GM11168 (cell line): ENCODE measurements around the gene SAFB2.
"Not testable (repeated sequence)": the region's sequence is repeated elsewhere in the genome, so short reads cannot be mapped to it uniquely, and the experiment has no call there.

Experiments
- in situ Hi-C: fragments of 300-500 bp; cut with MboI; formaldehyde crosslinking; loops from one replicate; pipeline ENCODE4 v1.12.0; 2022; ENCODE audit warnings: low sequenced_read_pairs; ENCODE audit not compliant: unreplicated experiment

The SAFB2 gene

GRCh38 chr19:5612891-5613865 lies 9.4 kb downstream of the SAFB2 start:
- in situ Hi-C loops = no loop called here

DNA sequence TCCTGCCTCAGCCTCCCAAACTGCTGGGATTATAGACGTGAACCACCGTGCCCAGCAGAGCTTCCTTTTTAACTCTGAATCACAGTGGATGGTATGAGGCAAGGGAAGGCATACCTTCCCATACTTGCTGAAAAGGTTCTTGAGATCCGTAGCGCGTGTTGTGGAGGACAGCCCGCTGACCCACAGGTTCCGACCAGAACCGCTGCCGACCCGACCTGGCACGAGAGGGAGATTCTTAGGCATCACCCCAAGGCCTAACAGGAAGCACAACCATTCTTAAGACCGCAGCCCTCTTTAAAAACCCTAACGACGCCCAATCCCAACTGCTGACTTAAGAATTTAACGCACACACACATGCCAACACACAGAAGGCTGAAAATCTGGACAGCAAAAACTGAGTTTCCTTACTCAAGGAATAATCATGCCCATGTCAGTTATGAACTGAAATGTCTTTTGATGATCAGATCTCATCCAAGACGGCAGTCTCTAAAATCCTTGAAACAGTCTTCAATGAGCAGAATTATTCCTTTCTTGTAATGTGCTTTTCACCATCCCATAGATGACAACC lies 12.6 kb downstream of the SAFB2 start:
- in situ Hi-C loops = no loop called here

DNA sequence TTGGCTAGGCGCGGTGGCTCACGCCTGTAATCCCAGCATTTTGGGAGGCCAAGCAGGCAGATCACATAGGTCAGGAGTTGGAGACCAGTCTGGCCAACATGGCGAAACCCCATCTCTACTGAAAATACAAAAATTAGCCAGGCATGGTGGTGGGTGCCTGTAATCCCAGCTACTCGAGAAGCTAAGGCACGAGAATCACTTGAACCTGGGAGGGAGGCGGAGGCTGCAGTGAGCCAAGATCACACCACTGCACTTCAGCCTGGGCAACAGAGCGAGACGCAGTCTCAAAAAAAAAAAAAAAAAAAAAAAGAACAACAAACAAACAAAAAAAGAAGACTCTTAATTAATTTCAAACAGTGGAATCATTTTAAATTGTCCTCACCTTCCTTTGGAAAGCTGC lies 13.8 kb downstream of the SAFB2 start:
- in situ Hi-C loops = not testable (repeated sequence)

- in situ Hi-C loops = no loop called here
Observed at GRCh38 chr19:5608291-5608690, 14.3 kb downstream of the SAFB2 start.

DNA sequence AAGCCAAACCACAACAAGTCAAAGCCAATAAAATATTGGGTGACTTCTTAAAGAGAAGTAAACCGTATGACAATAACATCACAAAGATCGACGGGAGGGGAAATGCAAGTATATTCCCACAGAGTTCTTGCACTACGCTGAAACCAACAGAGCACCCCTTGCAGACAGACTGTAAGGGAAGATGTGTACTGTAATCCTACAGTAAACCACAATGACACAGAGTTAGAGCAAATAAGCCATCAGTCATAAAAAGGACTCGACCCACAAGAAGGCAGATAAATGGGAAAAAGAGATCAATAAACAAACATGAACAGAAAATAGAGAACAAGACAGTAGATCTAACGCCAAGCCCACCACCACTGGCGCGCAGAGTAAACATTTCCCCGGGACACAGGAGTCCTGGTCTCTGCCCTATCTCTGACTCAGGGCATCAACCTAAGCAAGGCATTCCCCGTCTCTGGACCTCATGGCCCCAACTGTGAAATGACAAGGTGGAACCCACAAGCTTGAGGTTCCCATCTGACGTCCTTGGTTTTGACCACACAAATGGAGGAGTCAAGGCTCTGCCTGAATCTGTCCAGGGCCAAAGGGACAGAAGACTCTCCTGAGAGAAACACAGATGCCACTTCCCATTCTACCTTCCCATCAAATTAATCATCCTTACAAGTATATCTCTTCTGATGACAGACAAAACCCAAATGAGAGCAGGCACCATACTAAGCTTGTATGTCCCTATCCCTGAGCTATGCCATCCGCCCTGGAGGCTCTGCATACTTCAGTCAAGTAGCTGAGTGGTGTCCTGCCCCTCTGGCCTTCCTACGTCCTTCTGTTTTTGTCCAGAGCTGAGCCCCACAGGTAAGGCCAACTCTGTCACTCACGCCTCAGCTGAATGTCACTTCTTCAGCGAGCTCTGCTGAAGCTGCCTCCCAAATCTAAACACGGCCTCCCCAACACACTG lies 15.0 kb downstream of the SAFB2 start:
- in situ Hi-C loops = no loop called here

GRCh38 chr19:5605362-5605761 lies 17.2 kb downstream of the SAFB2 start:
- in situ Hi-C loops = no loop called here

- in situ Hi-C loops = no loop called here
Observed at GRCh38 chr19:5603626-5604025, 18.9 kb downstream of the SAFB2 start.

DNA sequence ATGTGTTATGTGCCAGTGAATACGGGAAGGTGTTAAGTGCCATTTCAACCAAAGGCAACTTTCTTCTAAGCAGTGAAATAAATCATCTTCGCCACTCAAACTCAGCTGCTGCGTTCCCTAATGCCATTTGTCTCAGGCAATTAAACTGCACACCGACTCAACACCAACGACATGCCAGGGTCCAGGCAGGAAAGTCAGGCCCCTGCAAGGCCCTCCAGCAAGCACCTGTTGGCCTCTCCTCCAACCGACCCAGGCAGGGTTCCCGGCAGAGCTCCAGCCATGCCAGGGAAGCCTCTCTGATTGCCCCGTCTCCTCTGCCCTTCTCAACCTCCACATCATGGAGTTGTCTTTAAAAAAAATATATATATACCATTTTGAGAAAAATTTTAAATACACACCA lies 21.8 kb downstream of the SAFB2 start:
- in situ Hi-C loops = no loop called here

GRCh38 chr19:5595745-5596144 lies 26.8 kb downstream of the SAFB2 start:
- in situ Hi-C loops = no loop called here

- in situ Hi-C loops = no loop called here
Observed at GRCh38 chr19:5595129-5595528, 27.4 kb downstream of the SAFB2 start.

DNA sequence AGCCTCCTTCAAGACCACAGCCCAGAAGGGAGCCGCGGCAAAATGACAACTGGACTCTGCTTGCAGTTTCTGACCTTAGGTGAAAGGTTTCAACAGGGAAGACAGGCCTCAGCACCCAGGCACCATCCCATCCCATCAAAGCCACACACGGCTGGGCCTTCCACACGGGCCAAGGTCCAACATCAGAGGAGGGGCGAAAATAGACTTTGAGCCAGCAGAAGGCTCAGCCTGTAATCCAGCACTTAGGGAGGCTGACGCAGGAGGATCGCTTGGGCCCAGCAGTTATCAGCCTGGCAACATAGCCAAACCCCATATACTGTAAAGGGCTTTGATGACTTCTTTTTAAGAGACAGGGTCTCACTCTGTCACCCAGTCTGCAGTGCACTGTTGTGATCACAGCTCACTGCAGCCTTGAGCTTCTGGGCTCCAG lies 28.0 kb downstream of the SAFB2 start:
- in situ Hi-C loops = no loop called here

DNA sequence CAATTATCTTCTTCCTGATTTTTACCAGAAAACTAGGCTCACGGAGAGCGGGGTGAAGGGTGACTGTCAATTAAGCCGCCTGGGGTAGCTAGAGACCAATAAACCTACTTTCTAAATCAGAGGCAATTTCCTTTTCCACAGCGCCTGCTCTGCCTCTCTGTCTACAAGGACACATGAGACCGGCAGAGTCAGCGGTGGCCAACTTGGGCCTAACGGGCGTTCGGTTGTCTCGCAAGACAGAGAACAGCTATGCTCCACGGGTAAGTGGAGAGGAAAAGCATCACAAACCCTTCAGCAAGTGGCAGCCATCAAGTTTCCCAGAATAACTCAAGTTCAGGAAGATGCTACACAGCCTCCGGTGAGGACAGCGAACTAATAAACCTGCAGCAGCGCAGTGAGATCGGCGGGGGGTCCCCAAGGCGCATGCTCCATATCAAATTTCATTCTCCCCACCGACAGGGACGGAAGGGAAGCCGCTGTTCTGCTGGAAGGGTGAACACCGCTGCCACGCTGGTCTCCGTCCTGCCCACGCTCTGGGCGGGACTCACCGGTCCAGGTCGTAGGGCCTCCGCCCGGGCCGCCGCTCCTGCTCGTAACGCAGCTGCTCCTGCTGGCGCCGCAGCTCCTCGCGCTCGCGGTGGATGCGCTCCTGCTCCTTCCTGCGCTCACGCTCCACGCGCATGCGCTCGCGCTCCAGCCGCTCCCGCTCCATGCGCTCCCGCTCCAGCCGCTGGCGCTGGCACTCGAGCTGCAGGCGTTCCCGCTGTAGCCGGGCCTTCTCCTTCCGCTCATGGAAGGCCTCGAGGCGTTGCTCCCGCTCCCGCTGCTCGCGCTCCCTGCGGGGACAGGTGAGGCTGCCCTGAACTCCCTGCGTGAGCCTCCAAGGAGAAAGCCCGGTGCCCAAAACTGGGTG lies 29.0 kb downstream of the SAFB2 start:
- in situ Hi-C loops = no loop called here

DNA sequence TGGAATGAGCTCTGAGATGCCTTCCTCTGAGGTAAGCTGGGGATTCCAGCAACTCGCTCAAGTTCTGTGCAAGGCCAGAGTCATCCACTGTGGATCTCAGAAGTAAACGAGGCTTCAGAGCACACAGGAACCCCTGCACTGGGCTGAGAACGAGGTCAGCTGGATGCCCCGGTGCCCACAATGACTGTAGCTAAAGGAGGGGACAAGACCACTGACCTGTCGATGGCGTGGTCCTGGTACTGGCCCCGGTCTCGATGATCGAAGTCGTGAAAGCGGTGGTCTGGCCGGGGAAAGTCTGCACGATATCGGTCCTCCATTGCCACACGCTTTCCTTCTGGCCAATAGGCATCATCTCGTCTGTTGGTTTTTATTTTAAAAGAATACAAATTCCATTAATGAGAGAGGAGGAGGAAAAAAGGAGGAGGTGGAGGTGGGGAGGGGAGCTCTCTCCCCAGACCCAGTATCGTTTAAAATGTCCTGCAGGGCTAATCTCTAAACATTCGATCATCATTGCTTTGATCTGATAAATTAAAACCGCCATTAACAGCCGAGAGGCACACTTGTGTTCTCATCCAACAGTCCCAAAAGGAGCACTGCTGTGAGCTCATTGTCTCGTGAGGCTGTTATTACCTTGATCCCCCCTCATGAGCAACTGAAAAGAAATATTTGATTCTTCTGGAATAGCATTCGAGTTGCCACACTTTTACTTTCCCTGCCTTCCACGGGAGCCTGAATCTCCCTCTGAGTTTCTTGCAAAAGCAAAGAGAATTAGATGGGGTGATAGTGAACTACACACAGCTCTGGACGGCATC lies 29.8 kb downstream of the SAFB2 start:
- in situ Hi-C loops = no loop called here

DNA sequence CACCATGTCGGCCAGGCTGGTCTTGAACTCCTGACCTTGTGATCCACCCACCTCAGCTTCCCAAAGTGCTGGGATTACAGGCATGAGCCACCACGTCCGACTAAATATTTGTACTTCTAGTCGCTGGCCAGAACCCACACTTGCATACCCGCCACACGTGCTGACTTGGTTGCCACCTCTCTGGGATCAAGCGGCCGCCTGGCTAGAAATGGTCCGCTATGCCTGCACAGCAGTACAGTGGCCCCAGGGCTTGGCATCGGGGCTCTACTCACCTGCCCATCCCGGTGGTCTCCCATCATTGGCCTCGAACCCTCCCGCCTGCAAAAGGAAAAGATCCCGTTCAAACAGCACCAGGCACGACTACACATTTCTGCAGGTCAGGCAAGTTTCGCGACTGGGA lies 31.1 kb downstream of the SAFB2 start:
- in situ Hi-C loops = no loop called here

DNA sequence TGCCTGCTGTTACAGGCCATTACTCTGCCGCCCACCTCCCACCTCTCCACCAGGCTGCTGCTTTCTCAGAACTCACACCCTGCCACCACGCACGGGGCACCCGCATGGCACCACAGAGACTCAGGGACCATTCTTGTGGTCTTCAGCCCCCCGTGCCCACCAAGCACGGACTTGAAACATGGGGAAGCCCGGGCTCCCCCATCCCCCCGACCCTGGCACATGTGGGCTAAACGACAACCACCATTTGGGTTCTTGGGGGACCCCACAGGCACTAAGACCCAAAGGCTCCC lies 31.8 kb downstream of the SAFB2 start:
- in situ Hi-C loops = no loop called here

- in situ Hi-C loops = no loop called here
Observed at GRCh38 chr19:5590151-5590864, 32.3 kb downstream of the SAFB2 start.

DNA sequence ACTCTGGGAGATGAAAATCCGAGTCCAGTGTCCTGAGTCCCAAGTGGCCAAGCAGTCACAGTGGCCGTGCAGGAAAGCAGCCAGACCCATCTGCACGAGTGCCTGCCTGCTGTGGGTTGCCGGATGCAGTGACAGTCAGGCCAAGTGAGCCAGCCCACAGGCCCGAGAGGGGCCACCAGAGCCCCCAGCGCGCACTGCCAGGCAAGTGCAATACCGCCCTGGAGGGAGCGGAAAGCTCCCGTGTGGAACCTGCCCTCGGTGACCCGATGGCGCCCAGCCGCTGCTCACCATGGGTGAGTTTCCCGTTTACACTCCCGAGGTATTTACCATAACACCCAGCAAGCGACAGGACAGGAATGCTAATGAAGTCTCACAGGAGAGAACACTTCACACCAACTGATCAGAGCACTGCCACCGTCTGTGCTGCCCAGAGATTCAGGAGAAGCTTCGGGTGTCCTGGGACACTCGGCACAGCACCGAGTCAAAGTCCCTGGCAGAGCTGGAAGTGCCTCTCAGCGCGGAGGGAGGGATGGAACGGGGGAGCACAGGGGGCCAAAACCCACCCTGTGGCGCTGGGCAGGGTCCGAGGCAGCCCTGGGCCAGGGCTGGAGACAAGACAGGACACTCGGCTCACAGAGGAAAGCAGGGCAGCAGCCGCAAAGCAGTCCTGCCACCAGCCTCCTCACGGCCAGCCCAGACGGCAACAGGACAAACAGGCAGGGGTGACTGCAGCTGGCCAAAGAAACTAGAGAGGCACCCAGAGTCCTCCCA lies 33.5 kb downstream of the SAFB2 start:
- in situ Hi-C loops = no loop called here

DNA sequence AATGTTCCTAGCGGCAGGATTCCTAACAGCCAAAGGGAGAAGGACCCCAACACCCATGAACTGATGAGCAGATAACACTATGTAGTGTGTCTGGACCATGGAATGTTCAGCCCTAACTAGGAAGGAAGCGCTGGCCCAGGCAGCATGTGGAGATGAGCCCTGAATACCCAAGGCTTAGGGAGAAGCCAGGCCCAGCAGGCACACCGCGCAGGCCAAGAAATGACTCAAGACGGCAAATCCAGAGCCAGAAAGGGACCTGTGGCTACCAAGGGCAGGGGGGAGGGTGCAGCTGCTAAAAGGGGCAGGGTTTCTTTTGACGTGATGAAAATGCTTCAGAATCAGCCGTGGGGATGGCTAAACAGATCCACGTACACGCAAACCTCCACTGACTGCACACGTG lies 34.1 kb downstream of the SAFB2 start:
- in situ Hi-C loops = no loop called here
